Uterus (tissue), 2 donors: Measurements from ENCODE around the gene ADGRG4.

Source experiments
- CTCF ChIP-seq, 4 experiments: fragments of 200-600 bp in 2 of 4; fragments of 450-650 bp in 2 of 4; sonication (generic) in 2 of 4; IDR thresholded peaks; one replicate each; pipeline ENCODE4 v1.5.1; 2016 to 2019; ENCODE audit warnings: antibody characterized with exemption in 4 of 4, mild to moderate bottlenecking in 2 of 4, moderate library complexity in 1 of 4
- POLR2A ChIP-seq, 2 donors: fragments of 450-650 bp; IDR thresholded peaks; one replicate each; pipeline ENCODE4 v1.6.1; 2016; ENCODE audit warnings: antibody characterized with exemption in 2 of 2, mild to moderate bottlenecking in 1 of 2, moderate library complexity in 1 of 2

- TF ChIP-seq POLR2A (IDR thresholded peaks at IDR 0.05): no peak
- no peak for TF ChIP-seq CTCF (IDR thresholded peaks at IDR 0.05)
These were observed 3.7 kb downstream of the ADGRG4 start for GRCh38 chrX:136304493-136304892.
